ENCODE results near the gene CDS1.

DNA sequence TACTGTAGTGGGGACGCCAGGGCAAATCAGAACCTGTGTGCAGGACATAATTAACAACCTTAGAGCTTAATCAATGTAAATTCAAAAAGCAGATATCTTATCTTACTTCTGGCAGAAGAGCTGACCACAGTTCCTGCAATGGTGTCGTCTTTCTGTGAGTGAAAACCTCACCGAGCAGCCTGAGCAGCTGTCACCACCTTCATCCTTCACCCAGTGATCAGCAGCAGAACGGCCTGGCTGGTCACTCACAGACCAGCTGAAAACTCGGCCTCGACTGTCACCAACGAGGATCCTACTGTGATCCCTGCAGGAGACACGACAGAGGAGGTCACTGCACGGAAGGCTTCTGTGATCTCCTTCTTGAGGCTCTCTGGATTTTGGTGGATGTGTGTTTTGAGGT is 94.2 kb downstream of the CDS1 start:
- TF ChIP-seq RAD21 (IDR thresholded peaks at IDR 0.05; ENCODE audit: insufficient read depth, low read depth, low read length) (no peak), SP1 (IDR thresholded peaks at IDR 0.05; ENCODE audit: low read depth, low read length) (no peak), MEF2A (IDR thresholded peaks at IDR 0.05; ENCODE audit: insufficient read depth, low read depth, low read length) (no peak), NRF1 (conservative IDR thresholded peaks at IDR 0.05; ENCODE audit: low read depth, low read length) (no peak), TCF7 (IDR thresholded peaks at IDR 0.05; ENCODE audit: borderline replicate concordance) (no peak), HDAC2 (IDR thresholded peaks at IDR 0.05) (no peak)
- TF ChIP-seq, protein P1, sequence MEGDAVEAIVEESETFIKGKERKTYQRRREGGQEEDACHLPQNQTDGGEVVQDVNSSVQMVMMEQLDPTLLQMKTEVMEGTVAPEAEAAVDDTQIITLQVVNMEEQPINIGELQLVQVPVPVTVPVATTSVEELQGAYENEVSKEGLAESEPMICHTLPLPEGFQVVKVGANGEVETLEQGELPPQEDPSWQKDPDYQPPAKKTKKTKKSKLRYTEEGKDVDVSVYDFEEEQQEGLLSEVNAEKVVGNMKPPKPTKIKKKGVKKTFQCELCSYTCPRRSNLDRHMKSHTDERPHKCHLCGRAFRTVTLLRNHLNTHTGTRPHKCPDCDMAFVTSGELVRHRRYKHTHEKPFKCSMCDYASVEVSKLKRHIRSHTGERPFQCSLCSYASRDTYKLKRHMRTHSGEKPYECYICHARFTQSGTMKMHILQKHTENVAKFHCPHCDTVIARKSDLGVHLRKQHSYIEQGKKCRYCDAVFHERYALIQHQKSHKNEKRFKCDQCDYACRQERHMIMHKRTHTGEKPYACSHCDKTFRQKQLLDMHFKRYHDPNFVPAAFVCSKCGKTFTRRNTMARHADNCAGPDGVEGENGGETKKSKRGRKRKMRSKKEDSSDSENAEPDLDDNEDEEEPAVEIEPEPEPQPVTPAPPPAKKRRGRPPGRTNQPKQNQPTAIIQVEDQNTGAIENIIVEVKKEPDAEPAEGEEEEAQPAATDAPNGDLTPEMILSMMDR (IDR thresholded peaks at IDR 0.05 in 2 of 3, conservative IDR thresholded peaks at IDR 0.05 in 1 of 3; ENCODE audit: control insufficient read depth in 2 of 3, extremely low read depth in 1 of 3, insufficient read depth in 1 of 3, low read depth in 3 of 3, low read length in 3 of 3) = no peak
- TF ChIP-seq, protein P2, sequence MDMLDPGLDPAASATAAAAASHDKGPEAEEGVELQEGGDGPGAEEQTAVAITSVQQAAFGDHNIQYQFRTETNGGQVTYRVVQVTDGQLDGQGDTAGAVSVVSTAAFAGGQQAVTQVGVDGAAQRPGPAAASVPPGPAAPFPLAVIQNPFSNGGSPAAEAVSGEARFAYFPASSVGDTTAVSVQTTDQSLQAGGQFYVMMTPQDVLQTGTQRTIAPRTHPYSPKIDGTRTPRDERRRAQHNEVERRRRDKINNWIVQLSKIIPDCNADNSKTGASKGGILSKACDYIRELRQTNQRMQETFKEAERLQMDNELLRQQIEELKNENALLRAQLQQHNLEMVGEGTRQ (IDR thresholded peaks at IDR 0.05; ENCODE audit: borderline replicate concordance, low read depth, low read length) = no peak
